HCT116 (cell line): ENCODE data around the gene EPHB2. TPM values are rescaled to one million over a fixed set of nuclear protein-coding genes. Genes with fewer than 3 reads are reported as not detected.

Source experiments
- ATAC-seq: fragments of 200-7000 bp; cut with Tn5 transposase; 2 replicates; pipeline ENCODE4 v1.9.1; 2020; ENCODE audit warnings: mild to moderate bottlenecking, moderate library complexity
- BruUV-seq: library from RNA; stranded (reverse); fragments of 400-500 nt; replicated peaks from 2 replicates; lab custom pipeline; 2021; lab: Mats Ljungman, UMichigan
- CTCF ChIA-PET: fragments of 300-600 bp; sonication (Branson Sonifier 250); formaldehyde crosslinking; loops from one replicate; lab custom pipeline; 2021; ENCODE audit warnings: antibody characterized with exemption; lab: Charles Lee
- POLR2A ChIA-PET: fragments of 300-600, 350-600 bp; sonication (Branson Sonifier 250); formaldehyde crosslinking; loops from one replicate; lab custom pipeline; 2021; ENCODE audit warnings: antibody characterized with exemption; lab: Charles Lee
- RAD21 ChIA-PET, 2 experiments: fragments of 300-600 bp; sonication (Branson Sonifier 250); formaldehyde crosslinking; loops; one replicate each; lab custom pipeline; 2023; ENCODE audit warnings: low total read pairs in 2 of 2; ENCODE audit not compliant: uncharacterized antibody in 2 of 2, unreplicated experiment in 2 of 2, low non-redundant PET in 1 of 2; lab: Charles Lee
- DNase-seq: peaks from one replicate; pipeline ENCODE4 v3.0.0-alpha.2; 2010; ENCODE audit warnings: low read depth, low spot score
- H2AFZ ChIP-seq: fragments of 200-600 bp; shearing (Covaris generic), sonication (generic); 2 replicates; pipeline ENCODE4 v1.6.1; 2017; ENCODE audit warnings: low read depth, mixed run types, mixed read lengths, antibody characterized with exemption, low read length; ENCODE audit not compliant: poor library complexity, severe bottlenecking
- H3K27ac ChIP-seq: 2 replicates; pipeline ENCODE4 v1.5.1; 2012; ENCODE audit warnings: low read depth, low read length
- H3K27me3 ChIP-seq: fragments of 200-600 bp; sonication (generic); 2 replicates; pipeline ENCODE4 v1.6.1; 2016; ENCODE audit warnings: mixed run types, low read length, mixed read lengths; ENCODE audit not compliant: insufficient read depth
- H3K36me3 ChIP-seq, 2 experiments: fragments of 200-500 bp in 1 of 2; fragments of 200-600 bp in 1 of 2; sonication (Bioruptor generic) in 1 of 2; sonication (generic) in 1 of 2; 2 replicates each; pipeline versions ENCODE4 v1.5.1 to v1.6.1; 2014 to 2016; ENCODE audit warnings: low read length in 2 of 2, inconsistent platforms in 1 of 2, mixed read lengths in 1 of 2, mixed run types in 1 of 2; ENCODE audit not compliant: insufficient read depth in 2 of 2, control insufficient read depth in 1 of 2
- H3K4me1 ChIP-seq, 2 experiments: fragments of 200-600 bp in 1 of 2; sonication (generic) in 1 of 2; 2 replicates each; pipeline versions ENCODE4 v1.5.1 to v1.6.1; 2012 to 2017; ENCODE audit warnings: low read length in 2 of 2, inconsistent platforms in 1 of 2, mild to moderate bottlenecking in 1 of 2, mixed read lengths in 1 of 2, mixed run types in 1 of 2, moderate library complexity in 1 of 2; ENCODE audit not compliant: insufficient read depth in 2 of 2, control insufficient read depth in 1 of 2
- H3K4me2 ChIP-seq: fragments of 200-600 bp; sonication (generic); 2 replicates; pipeline ENCODE4 v1.6.1; 2017; ENCODE audit warnings: mixed run types, low read length, mixed read lengths
- H3K4me3 ChIP-seq, 2 experiments: fragments of 200-600 bp in 1 of 2; sonication (generic) in 1 of 2; replicated peaks in 1 of 2; 2 replicates each; pipeline ENCODE4 v1.5.1; 2011 to 2016; ENCODE audit warnings: low read length in 2 of 2, control low read depth in 1 of 2, low read depth in 1 of 2, mild to moderate bottlenecking in 1 of 2, mixed read lengths in 1 of 2, mixed run types in 1 of 2
- H3K79me2 ChIP-seq: fragments of 200-600 bp; sonication (generic); 2 replicates; pipeline ENCODE4 v1.6.1; 2017; ENCODE audit warnings: mild to moderate bottlenecking, mixed run types, low read length, moderate library complexity, mixed read lengths; ENCODE audit not compliant: insufficient read depth
- H3K9ac ChIP-seq: fragments of 200-600 bp; sonication (generic); 2 replicates; pipeline ENCODE4 v1.6.1; 2016; ENCODE audit warnings: low read length, mixed read lengths
- H3K9me2 ChIP-seq: fragments of 200-600 bp; sonication (generic), shearing (Covaris generic); 2 replicates; pipeline ENCODE4 v1.6.1; 2017; ENCODE audit warnings: mixed run types, mild to moderate bottlenecking, moderate library complexity; ENCODE audit not compliant: insufficient read depth
- H3K9me3 ChIP-seq, 2 experiments: fragments of 200-500 bp in 1 of 2; fragments of 200-600 bp in 1 of 2; sonication (Bioruptor generic) in 1 of 2; sonication (generic) in 1 of 2; 2 replicates each; pipeline ENCODE4 v1.6.1; 2014 to 2017; ENCODE audit warnings: low read length in 2 of 2, mixed read lengths in 2 of 2, inconsistent platforms in 1 of 2, low read depth in 1 of 2, mild to moderate bottlenecking in 1 of 2, mixed run types in 1 of 2, moderate library complexity in 1 of 2; ENCODE audit not compliant: control insufficient read depth in 1 of 2, insufficient read depth in 1 of 2
- H4K20me1 ChIP-seq: fragments of 200-600 bp; sonication (generic), shearing (Covaris generic); 2 replicates; pipeline ENCODE4 v1.6.1; 2017; ENCODE audit warnings: mixed run types, mild to moderate bottlenecking, moderate library complexity; ENCODE audit not compliant: insufficient read depth
- EGR1 ChIP-seq: IDR thresholded peaks from 2 replicates; pipeline ENCODE4 v1.6.1; 2012; ENCODE audit warnings: low read depth
- ELF1 ChIP-seq: IDR thresholded peaks from 2 replicates; pipeline ENCODE4 v1.6.1; 2012; ENCODE audit warnings: low read depth, borderline replicate concordance
- EZH2 ChIP-seq: fragments of 200-600 bp; sonication (generic); IDR thresholded peaks from 2 replicates; pipeline ENCODE4 v1.6.1; 2017; ENCODE audit warnings: antibody characterized with exemption, mixed run types
- FOSL1 ChIP-seq: IDR thresholded peaks from 2 replicates; pipeline ENCODE4 v1.6.1; 2012; ENCODE audit warnings: low read depth
- JUND ChIP-seq: IDR thresholded peaks from 2 replicates; pipeline ENCODE4 v1.6.1; 2012
- POLR2A ChIP-seq: IDR thresholded peaks from 2 replicates; pipeline ENCODE4 v1.7.0; 2011; ENCODE audit warnings: borderline replicate concordance; ENCODE audit not compliant: insufficient read depth, insufficient read length; ENCODE audit errors: extremely low read depth
- POLR2AphosphoS5 ChIP-seq: IDR thresholded peaks from 2 replicates; pipeline ENCODE4 v1.6.1; 2011; ENCODE audit warnings: mild to moderate bottlenecking, low read depth, low read length, moderate library complexity
- RAD21 ChIP-seq: IDR thresholded peaks from 2 replicates; pipeline ENCODE4 v1.6.1; 2012; ENCODE audit warnings: low read depth, mild to moderate bottlenecking
- SIN3A ChIP-seq: IDR thresholded peaks from 2 replicates; pipeline ENCODE4 v1.6.1; 2012; ENCODE audit warnings: low read depth
- SP1 ChIP-seq: IDR thresholded peaks from 2 replicates; pipeline ENCODE4 v1.6.1; 2012; ENCODE audit warnings: low read depth
- SRF ChIP-seq: IDR thresholded peaks from 2 replicates; pipeline ENCODE4 v1.6.1; 2012; ENCODE audit warnings: low read depth
- TCF7L2 ChIP-seq: IDR thresholded peaks from 2 replicates; pipeline ENCODE4 v1.7.0; 2011; ENCODE audit warnings: borderline replicate concordance, inconsistent platforms; ENCODE audit not compliant: insufficient read depth, insufficient read length; ENCODE audit errors: extremely low read depth
- YY1 ChIP-seq: IDR thresholded peaks from 2 replicates; pipeline ENCODE4 v1.6.1; 2011; ENCODE audit warnings: low read length, low read depth, moderate library complexity, mild to moderate bottlenecking; ENCODE audit not compliant: insufficient replicate concordance; ENCODE audit errors: extremely low read depth
- ZFX ChIP-seq: fragments of 450-650 bp; IDR thresholded peaks from 2 replicates; pipeline ENCODE4 v1.6.1; 2017
- ZNF274 ChIP-seq: fragments of 200-500 bp; sonication (Bioruptor generic); IDR thresholded peaks from 2 replicates; pipeline ENCODE4 v1.6.1; 2014; ENCODE audit warnings: mild to moderate bottlenecking, low read depth, low read length, inconsistent platforms
- intact Hi-C: fragments of 100-400 bp; cut with micrococcal nuclease; formaldehyde crosslinking; loops from 2 replicates; pipeline ENCODE4 v1.10.0; 2022
- total RNA-seq: library from RNA; stranded (reverse); gene quantifications from one replicate; pipeline ENCODE4 v1.2.1, GENCODE V29; 2021; ENCODE audit not compliant: unreplicated experiment
- TF ChIP-seq, protein P1 (sequence below), 3 experiments: fragments of 200-600 bp in 1 of 3; sonication (generic) in 1 of 3; IDR thresholded peaks in 2 of 3; conservative IDR thresholded peaks in 1 of 3; 2 replicates each; pipeline ENCODE4 v1.5.1; 2012 to 2017; ENCODE audit warnings: low read depth in 2 of 3, low read length in 2 of 3, antibody characterized with exemption in 1 of 3, borderline replicate concordance in 1 of 3, control low read depth in 1 of 3, mild to moderate bottlenecking in 1 of 3, mixed read lengths in 1 of 3, mixed run types in 1 of 3, moderate library complexity in 1 of 3; ENCODE audit not compliant: insufficient read depth in 1 of 3
- TF ChIP-seq, protein P2 (sequence below): IDR thresholded peaks from 2 replicates; pipeline ENCODE4 v1.6.1; 2012
- TF ChIP-seq, protein P3 (sequence below): IDR thresholded peaks from 2 replicates; pipeline ENCODE4 v1.6.1; 2012; ENCODE audit warnings: low read depth

Gene EPHB2
- total RNA-seq, 1 experiment from 2014 or later, result 19.5 TPM

DNA sequence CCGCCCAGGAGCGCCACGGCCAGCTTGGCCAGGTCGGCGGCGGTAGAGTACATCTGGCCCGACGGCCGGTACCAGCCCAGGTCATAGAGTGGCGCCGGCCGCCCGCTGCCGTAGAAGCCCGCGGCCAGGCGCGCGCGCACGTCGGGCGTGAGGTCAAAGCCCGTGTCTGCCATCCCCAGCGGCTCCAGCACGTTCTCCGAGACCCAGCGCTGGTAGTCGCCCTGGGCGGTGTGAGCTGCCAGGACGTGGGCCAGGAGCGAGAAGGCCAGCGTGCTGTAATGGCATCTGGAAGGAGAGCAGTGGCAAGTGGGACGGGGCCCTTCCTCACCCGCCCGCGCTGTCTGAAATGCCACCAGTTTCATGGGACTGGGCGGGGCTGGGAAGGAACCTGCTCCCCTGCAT is 243.1 kb downstream of the EPHB2 start:
- H3K4me2 ChIP-seq, result no peak overlapping the region
- H2AFZ ChIP-seq, result no peak overlapping the region
- no peaks in the 10 kb centered on the region for H3K9me2 ChIP-seq
- no peaks in the 10 kb centered on the region for H3K4me1 ChIP-seq
- H3K9me3 ChIP-seq, result no peaks in the 10 kb centered on the region
- intact Hi-C loops, result no loop called here
- ChIA-PET CTCF (no interaction called here), RAD21 (no interaction called here), POLR2A (no interaction called here)
- BruUV-seq, result no TSS peak
- H3K4me3 ChIP-seq, result no peak overlapping the region
- ATAC-seq (no peak), DNase-seq (no peak)
- H3K36me3 ChIP-seq, result no peaks in the 10 kb centered on the region
- no peaks in the 10 kb centered on the region for H3K79me2 ChIP-seq
- no peak overlapping the region for H3K9ac ChIP-seq
- no peak overlapping the region for H3K27ac ChIP-seq
- no peaks in the 10 kb centered on the region for H3K27me3 ChIP-seq
- TF ChIP-seq SIN3A (no peak), JUND (no peak)
- H4K20me1 ChIP-seq, result no peaks in the 10 kb centered on the region

- DNase-seq (no peak), ATAC-seq (no peak)
- RAD21 ChIA-PET, result no interaction called here
- Histone ChIP-seq H3K36me3 (no peaks in the 10 kb centered on the region), H3K79me2 (no peaks in the 10 kb centered on the region), H3K27me3 (no peaks in the 10 kb centered on the region), H4K20me1 (no peaks in the 10 kb centered on the region), H3K4me3 (no peak overlapping the region), H2AFZ (no peak overlapping the region), H3K27ac (no peak overlapping the region), H3K9me2 (no peaks in the 10 kb centered on the region), H3K9ac (no peak overlapping the region), H3K9me3 (no peaks in the 10 kb centered on the region), H3K4me1 (no peaks in the 10 kb centered on the region), H3K4me2 (no peak overlapping the region)
- no TSS peak for BruUV-seq
- POLR2A ChIA-PET, result no interaction called here
- intact Hi-C loops, result no loop called here
- CTCF ChIA-PET, result no interaction called here
- TF ChIP-seq SRF, result no peak
- no peak for TF ChIP-seq TCF7L2
- no peak for TF ChIP-seq ZFX
- TF ChIP-seq EZH2, result no peak
- TF ChIP-seq, protein P1, sequence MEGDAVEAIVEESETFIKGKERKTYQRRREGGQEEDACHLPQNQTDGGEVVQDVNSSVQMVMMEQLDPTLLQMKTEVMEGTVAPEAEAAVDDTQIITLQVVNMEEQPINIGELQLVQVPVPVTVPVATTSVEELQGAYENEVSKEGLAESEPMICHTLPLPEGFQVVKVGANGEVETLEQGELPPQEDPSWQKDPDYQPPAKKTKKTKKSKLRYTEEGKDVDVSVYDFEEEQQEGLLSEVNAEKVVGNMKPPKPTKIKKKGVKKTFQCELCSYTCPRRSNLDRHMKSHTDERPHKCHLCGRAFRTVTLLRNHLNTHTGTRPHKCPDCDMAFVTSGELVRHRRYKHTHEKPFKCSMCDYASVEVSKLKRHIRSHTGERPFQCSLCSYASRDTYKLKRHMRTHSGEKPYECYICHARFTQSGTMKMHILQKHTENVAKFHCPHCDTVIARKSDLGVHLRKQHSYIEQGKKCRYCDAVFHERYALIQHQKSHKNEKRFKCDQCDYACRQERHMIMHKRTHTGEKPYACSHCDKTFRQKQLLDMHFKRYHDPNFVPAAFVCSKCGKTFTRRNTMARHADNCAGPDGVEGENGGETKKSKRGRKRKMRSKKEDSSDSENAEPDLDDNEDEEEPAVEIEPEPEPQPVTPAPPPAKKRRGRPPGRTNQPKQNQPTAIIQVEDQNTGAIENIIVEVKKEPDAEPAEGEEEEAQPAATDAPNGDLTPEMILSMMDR (IDR thresholded peaks at IDR 0.05 in 2 of 3, conservative IDR thresholded peaks at IDR 0.05 in 1 of 3; ENCODE audit: borderline replicate concordance in 1 of 3, insufficient read depth in 1 of 3, low read depth in 2 of 3, low read length in 2 of 3), result no peak
- no peak for TF ChIP-seq YY1
- no peak for TF ChIP-seq JUND
- TF ChIP-seq ELF1, result no peak
- TF ChIP-seq, protein P2, sequence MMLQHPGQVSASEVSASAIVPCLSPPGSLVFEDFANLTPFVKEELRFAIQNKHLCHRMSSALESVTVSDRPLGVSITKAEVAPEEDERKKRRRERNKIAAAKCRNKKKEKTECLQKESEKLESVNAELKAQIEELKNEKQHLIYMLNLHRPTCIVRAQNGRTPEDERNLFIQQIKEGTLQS, result no peak
- TF ChIP-seq SP1, result no peak
- TF ChIP-seq ZNF274, result no peak
- no peak for TF ChIP-seq POLR2A
- TF ChIP-seq RAD21, result no peak
- TF ChIP-seq POLR2AphosphoS5, result no peak
- TF ChIP-seq, protein P3, sequence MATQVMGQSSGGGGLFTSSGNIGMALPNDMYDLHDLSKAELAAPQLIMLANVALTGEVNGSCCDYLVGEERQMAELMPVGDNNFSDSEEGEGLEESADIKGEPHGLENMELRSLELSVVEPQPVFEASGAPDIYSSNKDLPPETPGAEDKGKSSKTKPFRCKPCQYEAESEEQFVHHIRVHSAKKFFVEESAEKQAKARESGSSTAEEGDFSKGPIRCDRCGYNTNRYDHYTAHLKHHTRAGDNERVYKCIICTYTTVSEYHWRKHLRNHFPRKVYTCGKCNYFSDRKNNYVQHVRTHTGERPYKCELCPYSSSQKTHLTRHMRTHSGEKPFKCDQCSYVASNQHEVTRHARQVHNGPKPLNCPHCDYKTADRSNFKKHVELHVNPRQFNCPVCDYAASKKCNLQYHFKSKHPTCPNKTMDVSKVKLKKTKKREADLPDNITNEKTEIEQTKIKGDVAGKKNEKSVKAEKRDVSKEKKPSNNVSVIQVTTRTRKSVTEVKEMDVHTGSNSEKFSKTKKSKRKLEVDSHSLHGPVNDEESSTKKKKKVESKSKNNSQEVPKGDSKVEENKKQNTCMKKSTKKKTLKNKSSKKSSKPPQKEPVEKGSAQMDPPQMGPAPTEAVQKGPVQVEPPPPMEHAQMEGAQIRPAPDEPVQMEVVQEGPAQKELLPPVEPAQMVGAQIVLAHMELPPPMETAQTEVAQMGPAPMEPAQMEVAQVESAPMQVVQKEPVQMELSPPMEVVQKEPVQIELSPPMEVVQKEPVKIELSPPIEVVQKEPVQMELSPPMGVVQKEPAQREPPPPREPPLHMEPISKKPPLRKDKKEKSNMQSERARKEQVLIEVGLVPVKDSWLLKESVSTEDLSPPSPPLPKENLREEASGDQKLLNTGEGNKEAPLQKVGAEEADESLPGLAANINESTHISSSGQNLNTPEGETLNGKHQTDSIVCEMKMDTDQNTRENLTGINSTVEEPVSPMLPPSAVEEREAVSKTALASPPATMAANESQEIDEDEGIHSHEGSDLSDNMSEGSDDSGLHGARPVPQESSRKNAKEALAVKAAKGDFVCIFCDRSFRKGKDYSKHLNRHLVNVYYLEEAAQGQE, result no peak
- no peak for TF ChIP-seq EGR1
- TF ChIP-seq FOSL1, result no peak
Observed at GRCh38 chr1:22955146-22955545, 244.5 kb downstream of the EPHB2 start.
